Loucy (cell line): ENCODE results near the gene BTBD6.

Experiments used
- EZH2phosphoT487 ChIP-seq: fragments of 200-600 bp; IDR thresholded peaks from 2 replicates; pipeline ENCODE4 v1.6.1; 2018; ENCODE audit warnings: antibody characterized with exemption, mild to moderate bottlenecking, moderate library complexity, borderline replicate concordance
- TF ChIP-seq, protein P1 (sequence below): fragments of 200-600 bp; sonication (generic); conservative IDR thresholded peaks from 2 replicates; pipeline ENCODE4 v1.5.1; 2014; ENCODE audit warnings: mild to moderate bottlenecking, antibody characterized with exemption, low read length

DNA sequence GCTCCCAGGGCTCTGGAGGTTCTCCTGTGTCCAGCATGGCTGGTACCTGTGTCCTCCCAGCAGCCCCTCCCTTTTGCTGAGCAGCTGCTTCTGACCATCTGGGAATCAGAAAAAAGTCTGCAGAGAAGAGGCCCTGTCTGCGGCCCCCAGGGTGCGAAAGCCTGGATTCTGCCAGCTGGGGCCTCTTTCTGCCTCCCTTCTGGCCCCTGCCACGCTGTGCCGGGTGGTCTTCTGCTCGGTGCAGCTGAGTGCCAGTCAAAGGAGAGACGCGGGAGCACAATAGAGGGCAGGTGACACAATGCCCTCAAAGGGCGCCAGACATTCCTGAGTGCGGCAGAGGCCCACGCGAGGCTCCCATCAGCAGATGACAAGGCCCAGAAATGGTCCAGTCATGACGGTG lies 12.6 kb downstream of the BTBD6 start:
- TF ChIP-seq, protein P1, sequence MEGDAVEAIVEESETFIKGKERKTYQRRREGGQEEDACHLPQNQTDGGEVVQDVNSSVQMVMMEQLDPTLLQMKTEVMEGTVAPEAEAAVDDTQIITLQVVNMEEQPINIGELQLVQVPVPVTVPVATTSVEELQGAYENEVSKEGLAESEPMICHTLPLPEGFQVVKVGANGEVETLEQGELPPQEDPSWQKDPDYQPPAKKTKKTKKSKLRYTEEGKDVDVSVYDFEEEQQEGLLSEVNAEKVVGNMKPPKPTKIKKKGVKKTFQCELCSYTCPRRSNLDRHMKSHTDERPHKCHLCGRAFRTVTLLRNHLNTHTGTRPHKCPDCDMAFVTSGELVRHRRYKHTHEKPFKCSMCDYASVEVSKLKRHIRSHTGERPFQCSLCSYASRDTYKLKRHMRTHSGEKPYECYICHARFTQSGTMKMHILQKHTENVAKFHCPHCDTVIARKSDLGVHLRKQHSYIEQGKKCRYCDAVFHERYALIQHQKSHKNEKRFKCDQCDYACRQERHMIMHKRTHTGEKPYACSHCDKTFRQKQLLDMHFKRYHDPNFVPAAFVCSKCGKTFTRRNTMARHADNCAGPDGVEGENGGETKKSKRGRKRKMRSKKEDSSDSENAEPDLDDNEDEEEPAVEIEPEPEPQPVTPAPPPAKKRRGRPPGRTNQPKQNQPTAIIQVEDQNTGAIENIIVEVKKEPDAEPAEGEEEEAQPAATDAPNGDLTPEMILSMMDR: no peak
- no peak for TF ChIP-seq EZH2phosphoT487
